ENCODE data around the gene SLC50A1.
"Not testable (repeated sequence)": the region's sequence is repeated elsewhere in the genome, so short reads cannot be mapped to it uniquely, and the experiment has no call there.

Gene SLC50A1

DNA sequence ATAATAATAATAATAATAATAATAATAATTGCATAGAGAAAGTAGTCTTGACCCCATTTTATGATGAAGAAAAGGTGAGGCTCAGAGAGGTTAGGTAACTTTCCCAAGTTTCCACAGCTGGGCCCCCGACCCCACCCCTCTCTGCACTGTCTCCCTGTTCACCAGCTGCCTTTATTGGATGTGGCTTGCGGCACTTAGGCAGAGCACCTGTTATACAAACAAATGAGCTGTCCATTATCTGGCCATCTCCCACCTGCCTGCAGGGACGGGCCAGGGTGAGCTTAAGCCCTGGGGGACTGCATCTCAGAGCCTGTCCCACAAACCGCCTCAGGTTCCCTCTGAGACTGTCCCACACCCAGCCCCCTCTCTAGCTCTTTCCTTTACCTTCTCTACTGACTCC, 18.0 kb upstream of the SLC50A1 start (continued):
- TF ChIP-seq, protein P1, sequence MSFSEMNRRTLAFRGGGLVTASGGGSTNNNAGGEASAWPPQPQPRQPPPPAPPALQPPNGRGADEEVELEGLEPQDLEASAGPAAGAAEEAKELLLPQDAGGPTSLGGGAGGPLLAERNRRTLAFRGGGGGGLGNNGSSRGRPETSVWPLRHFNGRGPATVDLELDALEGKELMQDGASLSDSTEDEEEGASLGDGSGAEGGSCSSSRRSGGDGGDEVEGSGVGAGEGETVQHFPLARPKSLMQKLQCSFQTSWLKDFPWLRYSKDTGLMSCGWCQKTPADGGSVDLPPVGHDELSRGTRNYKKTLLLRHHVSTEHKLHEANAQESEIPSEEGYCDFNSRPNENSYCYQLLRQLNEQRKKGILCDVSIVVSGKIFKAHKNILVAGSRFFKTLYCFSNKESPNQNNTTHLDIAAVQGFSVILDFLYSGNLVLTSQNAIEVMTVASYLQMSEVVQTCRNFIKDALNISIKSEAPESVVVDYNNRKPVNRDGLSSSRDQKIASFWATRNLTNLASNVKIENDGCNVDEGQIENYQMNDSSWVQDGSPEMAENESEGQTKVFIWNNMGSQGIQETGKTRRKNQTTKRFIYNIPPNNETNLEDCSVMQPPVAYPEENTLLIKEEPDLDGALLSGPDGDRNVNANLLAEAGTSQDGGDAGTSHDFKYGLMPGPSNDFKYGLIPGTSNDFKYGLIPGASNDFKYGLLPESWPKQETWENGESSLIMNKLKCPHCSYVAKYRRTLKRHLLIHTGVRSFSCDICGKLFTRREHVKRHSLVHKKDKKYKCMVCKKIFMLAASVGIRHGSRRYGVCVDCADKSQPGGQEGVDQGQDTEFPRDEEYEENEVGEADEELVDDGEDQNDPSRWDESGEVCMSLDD (tag by site-specific recombination; IDR thresholded peaks at IDR 0.05): no peak
- TF ChIP-seq, protein P2, sequence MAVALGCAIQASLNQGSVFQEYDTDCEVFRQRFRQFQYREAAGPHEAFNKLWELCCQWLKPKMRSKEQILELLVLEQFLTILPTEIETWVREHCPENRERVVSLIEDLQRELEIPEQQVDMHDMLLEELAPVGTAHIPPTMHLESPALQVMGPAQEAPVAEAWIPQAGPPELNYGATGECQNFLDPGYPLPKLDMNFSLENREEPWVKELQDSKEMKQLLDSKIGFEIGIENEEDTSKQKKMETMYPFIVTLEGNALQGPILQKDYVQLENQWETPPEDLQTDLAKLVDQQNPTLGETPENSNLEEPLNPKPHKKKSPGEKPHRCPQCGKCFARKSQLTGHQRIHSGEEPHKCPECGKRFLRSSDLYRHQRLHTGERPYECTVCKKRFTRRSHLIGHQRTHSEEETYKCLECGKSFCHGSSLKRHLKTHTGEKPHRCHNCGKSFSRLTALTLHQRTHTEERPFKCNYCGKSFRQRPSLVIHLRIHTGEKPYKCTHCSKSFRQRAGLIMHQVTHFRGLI (tag by site-specific recombination; IDR thresholded peaks at IDR 0.05): no peak
- TF ChIP-seq ZNF311 (tag by site-specific recombination; IDR thresholded peaks at IDR 0.05; ENCODE audit: borderline replicate concordance): no peak
- no peak for TF ChIP-seq ZNF621 (tag by site-specific recombination; IDR thresholded peaks at IDR 0.05)
- no peak for TF ChIP-seq ZNF239 (tag by site-specific recombination; IDR thresholded peaks at IDR 0.05)
- TF ChIP-seq, protein P3, sequence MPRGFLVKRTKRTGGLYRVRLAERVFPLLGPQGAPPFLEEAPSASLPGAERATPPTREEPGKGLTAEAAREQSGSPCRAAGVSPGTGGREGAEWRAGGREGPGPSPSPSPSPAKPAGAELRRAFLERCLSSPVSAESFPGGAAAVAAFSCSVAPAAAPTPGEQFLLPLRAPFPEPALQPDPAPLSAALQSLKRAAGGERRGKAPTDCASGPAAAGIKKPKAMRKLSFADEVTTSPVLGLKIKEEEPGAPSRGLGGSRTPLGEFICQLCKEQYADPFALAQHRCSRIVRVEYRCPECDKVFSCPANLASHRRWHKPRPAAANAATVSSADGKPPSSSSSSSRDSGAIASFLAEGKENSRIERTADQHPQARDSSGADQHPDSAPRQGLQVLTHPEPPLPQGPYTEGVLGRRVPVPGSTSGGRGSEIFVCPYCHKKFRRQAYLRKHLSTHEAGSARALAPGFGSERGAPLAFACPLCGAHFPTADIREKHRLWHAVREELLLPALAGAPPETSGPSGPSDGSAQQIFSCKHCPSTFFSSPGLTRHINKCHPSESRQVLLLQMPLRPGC (tag by site-specific recombination; IDR thresholded peaks at IDR 0.05): no peak

DNA sequence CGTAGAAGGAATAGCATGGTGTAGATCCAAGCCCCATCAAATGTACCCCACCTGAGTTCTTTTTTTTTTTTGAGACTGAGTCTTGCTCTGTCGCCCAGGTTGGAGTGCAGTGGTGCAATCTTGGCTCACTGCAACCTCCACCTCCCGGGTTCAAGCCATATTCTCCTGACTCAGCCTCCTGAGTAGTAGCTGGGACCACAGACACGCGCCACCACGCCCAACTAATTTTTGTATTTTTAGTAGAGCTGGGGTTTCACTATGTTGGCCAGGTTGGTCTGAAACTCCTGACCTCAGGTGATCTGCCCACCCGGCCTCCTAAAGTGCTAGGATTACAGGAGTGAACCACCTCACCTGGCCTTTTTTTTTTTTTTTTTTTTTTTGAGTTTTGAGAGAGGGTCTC, 17.6 kb upstream of the SLC50A1 start:
- H3K4me1 ChIP-seq (ENCODE audit: control insufficient read depth, insufficient read depth, low read length); H3K9me3 ChIP-seq (ENCODE audit: control insufficient read depth, insufficient read depth, low read depth, low read length); POLR2A ChIA-PET; CTCF ChIA-PET; H3K36me3 ChIP-seq (ENCODE audit: control insufficient read depth in 2 of 2, insufficient read depth in 1 of 2, low read length in 2 of 2); H3K27ac ChIP-seq (ENCODE audit: extremely low read depth, low read depth, low read length); H3K4me3 ChIP-seq (ENCODE audit: low read depth, low read length): not testable (repeated sequence)

DNA sequence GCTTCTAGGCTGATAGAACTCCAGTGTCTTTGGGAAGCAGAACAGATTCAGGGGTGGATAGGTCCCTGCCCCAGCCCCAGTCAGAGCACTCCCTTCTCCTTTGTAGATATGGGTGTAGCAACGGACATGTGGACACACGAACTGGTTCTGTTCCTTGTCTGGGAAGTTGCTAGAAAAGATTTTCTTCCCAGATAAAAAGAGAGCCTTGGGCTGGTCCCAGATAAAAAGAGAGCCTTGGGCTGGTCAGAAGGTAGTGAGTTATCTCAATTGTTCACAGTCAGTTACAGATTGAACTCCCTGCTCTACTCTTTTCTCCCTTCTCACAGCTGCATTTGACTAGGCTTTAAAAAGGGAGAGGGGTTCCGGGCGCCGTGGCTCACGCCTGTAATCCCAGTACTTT, 15.4 kb upstream of the SLC50A1 start:
- Histone ChIP-seq H3K36me3 (ENCODE audit: control insufficient read depth in 2 of 2, insufficient read depth in 1 of 2, low read length in 2 of 2) (no peaks in the 10 kb centered on the region), H3K4me3 (ENCODE audit: low read depth, low read length) (no peak overlapping the region), H3K9me3 (ENCODE audit: control insufficient read depth, insufficient read depth, low read depth, low read length) (no peaks in the 10 kb centered on the region), H3K27ac (ENCODE audit: extremely low read depth, low read depth, low read length) (no peak overlapping the region), H3K4me1 (ENCODE audit: control insufficient read depth, insufficient read depth, low read length) (no peaks in the 10 kb centered on the region)
- POLR2A ChIA-PET: no interaction called here
- CTCF ChIA-PET: interaction anchor here (1.4 to 4.2 kb wide), 2 partner anchors 29 to 35 kb away, joined by 7 to 30 read pairs; no protein-coding TSS in a partner anchor
- TF ChIP-seq ZNF248 (tag by site-specific recombination; IDR thresholded peaks at IDR 0.05): no peak
- TF ChIP-seq HOXA7 (CRISPR knock-in tag; IDR thresholded peaks at IDR 0.05; ENCODE audit: borderline replicate concordance): no peak
- no peak for TF ChIP-seq TCF7L2 (IDR thresholded peaks at IDR 0.05; ENCODE audit: borderline replicate concordance, low read depth, low read length)

DNA sequence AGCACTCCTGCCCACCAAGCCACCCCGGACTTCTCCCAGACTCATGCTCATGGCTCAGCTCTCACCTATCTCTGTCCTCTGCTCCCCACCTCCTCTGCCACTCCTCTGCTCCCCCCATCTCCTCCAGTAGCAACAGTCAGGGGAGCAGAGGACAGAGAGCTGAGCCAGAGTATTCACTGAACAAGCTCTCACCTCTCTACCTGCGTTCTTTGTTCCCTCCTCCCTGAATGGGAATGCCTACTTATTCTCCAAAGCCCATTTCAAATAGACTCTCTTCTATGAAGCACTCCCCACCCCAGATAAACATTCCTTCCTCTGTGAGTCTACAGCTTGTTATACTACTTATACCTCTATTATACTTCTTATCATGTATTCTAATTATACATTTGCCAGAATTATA, 14.4 kb upstream of the SLC50A1 start:
- TF ChIP-seq, protein P4, sequence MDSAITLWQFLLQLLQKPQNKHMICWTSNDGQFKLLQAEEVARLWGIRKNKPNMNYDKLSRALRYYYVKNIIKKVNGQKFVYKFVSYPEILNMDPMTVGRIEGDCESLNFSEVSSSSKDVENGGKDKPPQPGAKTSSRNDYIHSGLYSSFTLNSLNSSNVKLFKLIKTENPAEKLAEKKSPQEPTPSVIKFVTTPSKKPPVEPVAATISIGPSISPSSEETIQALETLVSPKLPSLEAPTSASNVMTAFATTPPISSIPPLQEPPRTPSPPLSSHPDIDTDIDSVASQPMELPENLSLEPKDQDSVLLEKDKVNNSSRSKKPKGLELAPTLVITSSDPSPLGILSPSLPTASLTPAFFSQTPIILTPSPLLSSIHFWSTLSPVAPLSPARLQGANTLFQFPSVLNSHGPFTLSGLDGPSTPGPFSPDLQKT (IDR thresholded peaks at IDR 0.05; ENCODE audit: borderline replicate concordance, low read depth, low read length): no peak
- TF ChIP-seq, protein P5, sequence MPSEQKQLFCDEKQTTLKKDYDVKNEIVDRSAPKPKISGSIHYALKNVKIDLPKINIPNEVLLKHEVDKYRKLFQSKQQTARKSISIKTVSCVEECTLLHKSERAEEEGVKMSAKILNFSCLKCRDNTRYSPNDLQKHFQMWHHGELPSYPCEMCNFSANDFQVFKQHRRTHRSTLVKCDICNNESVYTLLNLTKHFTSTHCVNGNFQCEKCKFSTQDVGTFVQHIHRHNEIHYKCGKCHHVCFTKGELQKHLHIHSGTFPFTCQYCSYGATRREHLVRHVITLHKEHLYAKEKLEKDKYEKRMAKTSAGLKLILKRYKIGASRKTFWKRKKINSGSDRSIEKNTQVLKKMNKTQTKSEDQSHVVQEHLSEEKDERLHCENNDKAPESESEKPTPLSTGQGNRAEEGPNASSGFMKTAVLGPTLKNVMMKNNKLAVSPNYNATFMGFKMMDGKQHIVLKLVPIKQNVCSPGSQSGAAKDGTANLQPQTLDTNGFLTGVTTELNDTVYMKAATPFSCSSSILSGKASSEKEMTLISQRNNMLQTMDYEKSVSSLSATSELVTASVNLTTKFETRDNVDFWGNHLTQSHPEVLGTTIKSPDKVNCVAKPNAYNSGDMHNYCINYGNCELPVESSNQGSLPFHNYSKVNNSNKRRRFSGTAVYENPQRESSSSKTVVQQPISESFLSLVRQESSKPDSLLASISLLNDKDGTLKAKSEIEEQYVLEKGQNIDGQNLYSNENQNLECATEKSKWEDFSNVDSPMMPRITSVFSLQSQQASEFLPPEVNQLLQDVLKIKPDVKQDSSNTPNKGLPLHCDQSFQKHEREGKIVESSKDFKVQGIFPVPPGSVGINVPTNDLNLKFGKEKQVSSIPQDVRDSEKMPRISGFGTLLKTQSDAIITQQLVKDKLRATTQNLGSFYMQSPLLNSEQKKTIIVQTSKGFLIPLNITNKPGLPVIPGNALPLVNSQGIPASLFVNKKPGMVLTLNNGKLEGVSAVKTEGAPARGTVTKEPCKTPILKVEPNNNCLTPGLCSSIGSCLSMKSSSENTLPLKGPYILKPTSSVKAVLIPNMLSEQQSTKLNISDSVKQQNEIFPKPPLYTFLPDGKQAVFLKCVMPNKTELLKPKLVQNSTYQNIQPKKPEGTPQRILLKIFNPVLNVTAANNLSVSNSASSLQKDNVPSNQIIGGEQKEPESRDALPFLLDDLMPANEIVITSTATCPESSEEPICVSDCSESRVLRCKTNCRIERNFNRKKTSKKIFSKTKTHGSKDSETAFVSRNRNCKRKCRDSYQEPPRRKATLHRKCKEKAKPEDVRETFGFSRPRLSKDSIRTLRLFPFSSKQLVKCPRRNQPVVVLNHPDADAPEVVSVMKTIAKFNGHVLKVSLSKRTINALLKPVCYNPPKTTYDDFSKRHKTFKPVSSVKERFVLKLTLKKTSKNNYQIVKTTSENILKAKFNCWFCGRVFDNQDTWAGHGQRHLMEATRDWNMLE (tag by site-specific recombination; conservative IDR thresholded peaks at IDR 0.05; ENCODE audit: low read depth): no peak
- TF ChIP-seq, protein P3 (tag by site-specific recombination; IDR thresholded peaks at IDR 0.05): no peak
- TF ChIP-seq KLF16 (tag by site-specific recombination; IDR thresholded peaks at IDR 0.05) (no peak), ZNF629 (tag by site-specific recombination; IDR thresholded peaks at IDR 0.05) (no peak), ZBTB1 (tag by site-specific recombination; IDR thresholded peaks at IDR 0.05) (no peak), GLI2 (tag by site-specific recombination; IDR thresholded peaks at IDR 0.05; ENCODE audit: borderline replicate concordance, low read depth) (no peak)
- Histone ChIP-seq H3K36me3 (ENCODE audit: control insufficient read depth in 2 of 2, insufficient read depth in 1 of 2, low read length in 2 of 2) (no peaks in the 10 kb centered on the region), H3K9me3 (ENCODE audit: control insufficient read depth, insufficient read depth, low read depth, low read length) (no peaks in the 10 kb centered on the region), H3K4me3 (ENCODE audit: low read depth, low read length) (no peak overlapping the region), H3K4me1 (ENCODE audit: control insufficient read depth, insufficient read depth, low read length) (0 out of 2 replicates have a peak, but pooled peaks cover 3% of the 10 kb centered on the region), H3K27ac (ENCODE audit: extremely low read depth, low read depth, low read length) (no peak overlapping the region)
- CTCF ChIA-PET: interaction anchor here (0.9 to 4.2 kb wide), 3 partner anchors 26 to 36 kb away, joined by 5 to 30 read pairs (median 7); no protein-coding TSS in a partner anchor
- POLR2A ChIA-PET: no interaction called here

Data from HEK293 (cell line).